Suprapubic skin (tissue), 3 donors: ENCODE measurements around the gene CSF1.

Experiments used
- CTCF ChIP-seq, 2 donors: fragments of 200-600 bp in 1 of 2; fragments of 450-650 bp in 1 of 2; sonication (generic) in 1 of 2; IDR thresholded peaks; one replicate each; pipeline ENCODE4 v1.5.1; 2016 to 2019; ENCODE audit warnings: antibody characterized with exemption in 2 of 2, mild to moderate bottlenecking in 1 of 2, moderate library complexity in 1 of 2
- POLR2AphosphoS5 ChIP-seq, 3 donors: sonication (generic); formaldehyde crosslinking; IDR thresholded peaks; one replicate each; pipeline ENCODE4 v1.6.1; 2017; ENCODE audit warnings: antibody characterized with exemption in 3 of 3

- no peak for TF ChIP-seq CTCF (IDR thresholded peaks at IDR 0.05)
- peak in 2 of 3 donors; percentile 66 to 85 for TF ChIP-seq POLR2AphosphoS5 (IDR thresholded peaks at IDR 0.05)
Measured at GRCh38 chr1:109910123-109910962, at the start of gene CSF1.
